WTC11 (cell line): Measurements from ENCODE around the gene SLC35E3. TPM values are rescaled to one million over a fixed set of nuclear protein-coding genes. Genes with fewer than 3 reads are reported as not detected.

Source experiments
- ATAC-seq: fragments of 200-7000 bp; cut with Tn5 transposase; 2 replicates; pipeline ENCODE4 v1.10.0; 2021; ENCODE audit warnings: mild to moderate bottlenecking, moderate library complexity
- CTCF ChIA-PET: fragments of 300-600 bp; sonication (Branson Sonifier 250); formaldehyde crosslinking; loops from one replicate; lab custom pipeline; 2021; ENCODE audit warnings: antibody characterized with exemption; lab: Charles Lee
- POLR2A ChIA-PET: fragments of 350-600 bp; sonication (Branson Sonifier 250); formaldehyde crosslinking; loops from one replicate; lab custom pipeline; 2021; ENCODE audit warnings: antibody characterized with exemption; lab: Charles Lee
- DNase-seq: peaks from one replicate; pipeline ENCODE4 v3.0.0; 2021; ENCODE audit warnings: low spot score
- H3K27ac Mint-ChIP-seq: 2 replicates; pipeline ENCODE4 v1.8.0; 2021; ENCODE audit warnings: mixed read lengths
- H3K27me3 Mint-ChIP-seq: 2 replicates; pipeline ENCODE4 v1.8.0; 2021; ENCODE audit warnings: low read depth, mild to moderate bottlenecking, moderate library complexity, mixed read lengths
- H3K36me3 Mint-ChIP-seq: 2 replicates; pipeline ENCODE4 v1.8.0; 2021; ENCODE audit warnings: mixed read lengths
- H3K4me1 Mint-ChIP-seq: 2 replicates; pipeline ENCODE4 v1.8.0; 2022; ENCODE audit warnings: mixed read lengths
- H3K4me3 Mint-ChIP-seq: 2 replicates; pipeline ENCODE4 v1.8.0; 2021; ENCODE audit warnings: mild to moderate bottlenecking, moderate library complexity, mixed read lengths
- H3K9me3 Mint-ChIP-seq: 2 replicates; pipeline ENCODE4 v1.8.0; 2021; ENCODE audit warnings: mixed read lengths
- FOXK1 ChIP-seq: sonication (generic); formaldehyde crosslinking; IDR thresholded peaks from 2 replicates; pipeline ENCODE4 v1.8.0; 2022; ENCODE audit warnings: mild to moderate bottlenecking, moderate library complexity, missing genetic modification reagents
- GTF2I ChIP-seq: fragments of 250-450 bp; sonication (Bioruptor Pico); conservative IDR thresholded peaks from 2 replicates; pipeline ENCODE4 v1.4.0; 2021; ENCODE audit warnings: mild to moderate bottlenecking
- JAZF1 ChIP-seq: fragments of 250-450 bp; sonication (Bioruptor Pico); IDR thresholded peaks from 2 replicates; pipeline ENCODE4 v1.9.0; 2021; ENCODE audit warnings: moderate library complexity, mild to moderate bottlenecking, inconsistent platforms
- NR1H2 ChIP-seq: sonication (generic); formaldehyde crosslinking; IDR thresholded peaks from 2 replicates; pipeline ENCODE4 v1.9.0; 2021; ENCODE audit warnings: mild to moderate bottlenecking, moderate library complexity, missing genetic modification reagents
- NR3C1 ChIP-seq: sonication (generic); formaldehyde crosslinking; conservative IDR thresholded peaks from 2 replicates; pipeline ENCODE4 v1.8.1; 2023; ENCODE audit warnings: low read depth, mild to moderate bottlenecking, missing genetic modification reagents
- PRRX2 ChIP-seq: fragments of 250-450 bp; sonication (Bioruptor Pico); IDR thresholded peaks from 2 replicates; pipeline ENCODE4 v1.8.0; 2021; ENCODE audit warnings: mild to moderate bottlenecking
- RELA ChIP-seq: sonication (generic); formaldehyde crosslinking; IDR thresholded peaks from 2 replicates; pipeline ENCODE4 v1.8.1; 2022; ENCODE audit warnings: missing genetic modification reagents, mild to moderate bottlenecking, borderline replicate concordance
- SMAD4 ChIP-seq: sonication (generic); formaldehyde crosslinking; IDR thresholded peaks from 2 replicates; pipeline ENCODE4 v1.8.0; 2022; ENCODE audit warnings: mild to moderate bottlenecking, missing genetic modification reagents
- SP1 ChIP-seq: sonication (generic); formaldehyde crosslinking; conservative IDR thresholded peaks from 2 replicates; pipeline ENCODE4 v1.8.1; 2022; ENCODE audit warnings: missing genetic modification reagents
- TP53 ChIP-seq: sonication (generic); formaldehyde crosslinking; IDR thresholded peaks from 2 replicates; pipeline ENCODE4 v1.8.1; 2023; ENCODE audit warnings: mild to moderate bottlenecking, missing genetic modification reagents
- ZBTB21 ChIP-seq: sonication (generic); formaldehyde crosslinking; IDR thresholded peaks from 2 replicates; pipeline ENCODE4 v1.8.1; 2023; ENCODE audit warnings: mild to moderate bottlenecking, missing genetic modification reagents, borderline replicate concordance
- ZNF121 ChIP-seq: sonication (generic); formaldehyde crosslinking; IDR thresholded peaks from 2 replicates; pipeline ENCODE4 v1.8.0; 2023; ENCODE audit warnings: missing genetic modification reagents
- ZNF138 ChIP-seq: sonication (generic); formaldehyde crosslinking; conservative IDR thresholded peaks from 2 replicates; pipeline ENCODE4 v1.8.1; 2022; ENCODE audit warnings: mild to moderate bottlenecking, moderate library complexity, missing genetic modification reagents
- total RNA-seq: library from RNA; stranded (reverse); gene quantifications from 3 replicates; pipeline ENCODE4 v1.2.3, GENCODE V29; 2021
- TF ChIP-seq, protein P1 (sequence below): sonication (generic); formaldehyde crosslinking; IDR thresholded peaks from 2 replicates; pipeline ENCODE4 v1.8.0; 2023; ENCODE audit warnings: mild to moderate bottlenecking, missing genetic modification reagents
- TF ChIP-seq, protein P2 (sequence below): sonication (generic); formaldehyde crosslinking; IDR thresholded peaks from 2 replicates; pipeline ENCODE4 v1.8.0; 2022; ENCODE audit warnings: mild to moderate bottlenecking, missing genetic modification reagents
- TF ChIP-seq, protein P3 (sequence below): sonication (generic); formaldehyde crosslinking; IDR thresholded peaks from 2 replicates; pipeline ENCODE4 v1.8.1; 2023; ENCODE audit warnings: mild to moderate bottlenecking, moderate library complexity, missing genetic modification reagents
- TF ChIP-seq, protein P4 (sequence below): fragments of 250-450 bp; sonication (Bioruptor Pico); IDR thresholded peaks from 2 replicates; pipeline ENCODE4 v1.9.0; 2021; ENCODE audit warnings: mild to moderate bottlenecking
- TF ChIP-seq, protein P5 (sequence below): fragments of 250-450 bp; sonication (Bioruptor Pico); IDR thresholded peaks from 2 replicates; pipeline ENCODE4 v1.9.0; 2021; ENCODE audit warnings: moderate library complexity, mild to moderate bottlenecking, inconsistent platforms, borderline replicate concordance
- TF ChIP-seq, protein P6 (sequence below): sonication (generic); formaldehyde crosslinking; IDR thresholded peaks from 2 replicates; pipeline ENCODE4 v1.8.1; 2022; ENCODE audit warnings: low read depth, missing genetic modification reagents, borderline replicate concordance
- TF ChIP-seq, protein P7 (sequence below): sonication (generic); formaldehyde crosslinking; IDR thresholded peaks from 2 replicates; pipeline ENCODE4 v1.8.0; 2022; ENCODE audit warnings: mild to moderate bottlenecking, missing genetic modification reagents
- TF ChIP-seq, protein P8 (sequence below): sonication (generic); formaldehyde crosslinking; IDR thresholded peaks from 2 replicates; pipeline ENCODE4 v1.8.1; 2022; ENCODE audit warnings: mild to moderate bottlenecking, missing genetic modification reagents, moderate library complexity, borderline replicate concordance
- TF ChIP-seq, protein P9 (sequence below): fragments of 200-600 bp; IDR thresholded peaks from 2 replicates; pipeline ENCODE4 v1.8.0; 2022; ENCODE audit warnings: antibody characterized with exemption

SLC35E3 gene
- total RNA-seq, 1 experiment from 2014 or later, result 11.3 TPM

DNA sequence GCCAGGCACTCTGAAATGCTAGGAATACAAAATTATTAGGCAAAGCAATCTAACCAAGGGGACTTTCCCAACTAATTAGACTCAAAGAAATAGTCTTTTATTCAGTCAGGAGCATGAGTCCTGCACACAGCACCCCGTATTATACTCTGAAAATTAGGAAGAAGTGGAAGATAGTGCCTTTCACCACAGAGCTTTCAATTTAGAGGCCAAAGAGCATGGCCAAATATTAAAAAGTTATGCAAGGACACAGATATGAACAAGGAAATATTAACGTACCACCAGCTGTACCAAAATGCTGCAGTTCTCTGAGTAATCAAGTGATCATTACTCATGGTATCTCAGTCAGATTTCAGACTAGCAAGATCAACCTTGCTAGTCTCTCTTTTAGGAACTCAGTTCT lies 39.4 kb downstream of the SLC35E3 start:
- no peak for TF ChIP-seq SMAD4 (CRISPR knock-in tag)
- TF ChIP-seq, protein P1, sequence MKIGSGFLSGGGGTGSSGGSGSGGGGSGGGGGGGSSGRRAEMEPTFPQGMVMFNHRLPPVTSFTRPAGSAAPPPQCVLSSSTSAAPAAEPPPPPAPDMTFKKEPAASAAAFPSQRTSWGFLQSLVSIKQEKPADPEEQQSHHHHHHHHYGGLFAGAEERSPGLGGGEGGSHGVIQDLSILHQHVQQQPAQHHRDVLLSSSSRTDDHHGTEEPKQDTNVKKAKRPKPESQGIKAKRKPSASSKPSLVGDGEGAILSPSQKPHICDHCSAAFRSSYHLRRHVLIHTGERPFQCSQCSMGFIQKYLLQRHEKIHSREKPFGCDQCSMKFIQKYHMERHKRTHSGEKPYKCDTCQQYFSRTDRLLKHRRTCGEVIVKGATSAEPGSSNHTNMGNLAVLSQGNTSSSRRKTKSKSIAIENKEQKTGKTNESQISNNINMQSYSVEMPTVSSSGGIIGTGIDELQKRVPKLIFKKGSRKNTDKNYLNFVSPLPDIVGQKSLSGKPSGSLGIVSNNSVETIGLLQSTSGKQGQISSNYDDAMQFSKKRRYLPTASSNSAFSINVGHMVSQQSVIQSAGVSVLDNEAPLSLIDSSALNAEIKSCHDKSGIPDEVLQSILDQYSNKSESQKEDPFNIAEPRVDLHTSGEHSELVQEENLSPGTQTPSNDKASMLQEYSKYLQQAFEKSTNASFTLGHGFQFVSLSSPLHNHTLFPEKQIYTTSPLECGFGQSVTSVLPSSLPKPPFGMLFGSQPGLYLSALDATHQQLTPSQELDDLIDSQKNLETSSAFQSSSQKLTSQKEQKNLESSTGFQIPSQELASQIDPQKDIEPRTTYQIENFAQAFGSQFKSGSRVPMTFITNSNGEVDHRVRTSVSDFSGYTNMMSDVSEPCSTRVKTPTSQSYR (CRISPR knock-in tag), result no peak
- no peak for TF ChIP-seq TP53 (CRISPR knock-in tag)
- no peak for TF ChIP-seq PRRX2 (CRISPR knock-in tag)
- TF ChIP-seq, protein P2, sequence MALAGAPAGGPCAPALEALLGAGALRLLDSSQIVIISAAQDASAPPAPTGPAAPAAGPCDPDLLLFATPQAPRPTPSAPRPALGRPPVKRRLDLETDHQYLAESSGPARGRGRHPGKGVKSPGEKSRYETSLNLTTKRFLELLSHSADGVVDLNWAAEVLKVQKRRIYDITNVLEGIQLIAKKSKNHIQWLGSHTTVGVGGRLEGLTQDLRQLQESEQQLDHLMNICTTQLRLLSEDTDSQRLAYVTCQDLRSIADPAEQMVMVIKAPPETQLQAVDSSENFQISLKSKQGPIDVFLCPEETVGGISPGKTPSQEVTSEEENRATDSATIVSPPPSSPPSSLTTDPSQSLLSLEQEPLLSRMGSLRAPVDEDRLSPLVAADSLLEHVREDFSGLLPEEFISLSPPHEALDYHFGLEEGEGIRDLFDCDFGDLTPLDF (CRISPR knock-in tag), result no peak
- TF ChIP-seq ZNF138 (CRISPR knock-in tag), result no peak
- TF ChIP-seq, protein P3, sequence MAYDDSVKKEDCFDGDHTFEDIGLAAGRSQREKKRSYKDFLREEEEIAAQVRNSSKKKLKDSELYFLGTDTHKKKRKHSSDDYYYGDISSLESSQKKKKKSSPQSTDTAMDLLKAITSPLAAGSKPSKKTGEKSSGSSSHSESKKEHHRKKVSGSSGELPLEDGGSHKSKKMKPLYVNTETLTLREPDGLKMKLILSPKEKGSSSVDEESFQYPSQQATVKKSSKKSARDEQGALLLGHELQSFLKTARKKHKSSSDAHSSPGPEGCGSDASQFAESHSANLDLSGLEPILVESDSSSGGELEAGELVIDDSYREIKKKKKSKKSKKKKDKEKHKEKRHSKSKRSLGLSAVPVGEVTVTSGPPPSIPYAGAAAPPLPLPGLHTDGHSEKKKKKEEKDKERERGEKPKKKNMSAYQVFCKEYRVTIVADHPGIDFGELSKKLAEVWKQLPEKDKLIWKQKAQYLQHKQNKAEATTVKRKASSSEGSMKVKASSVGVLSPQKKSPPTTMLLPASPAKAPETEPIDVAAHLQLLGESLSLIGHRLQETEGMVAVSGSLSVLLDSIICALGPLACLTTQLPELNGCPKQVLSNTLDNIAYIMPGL (CRISPR knock-in tag), result no peak
- no peak for TF ChIP-seq ZNF121 (CRISPR knock-in tag)
- TF ChIP-seq ZBTB21 (CRISPR knock-in tag), result no peak
- TF ChIP-seq FOXK1 (CRISPR knock-in tag), result no peak
- TF ChIP-seq, protein P4, sequence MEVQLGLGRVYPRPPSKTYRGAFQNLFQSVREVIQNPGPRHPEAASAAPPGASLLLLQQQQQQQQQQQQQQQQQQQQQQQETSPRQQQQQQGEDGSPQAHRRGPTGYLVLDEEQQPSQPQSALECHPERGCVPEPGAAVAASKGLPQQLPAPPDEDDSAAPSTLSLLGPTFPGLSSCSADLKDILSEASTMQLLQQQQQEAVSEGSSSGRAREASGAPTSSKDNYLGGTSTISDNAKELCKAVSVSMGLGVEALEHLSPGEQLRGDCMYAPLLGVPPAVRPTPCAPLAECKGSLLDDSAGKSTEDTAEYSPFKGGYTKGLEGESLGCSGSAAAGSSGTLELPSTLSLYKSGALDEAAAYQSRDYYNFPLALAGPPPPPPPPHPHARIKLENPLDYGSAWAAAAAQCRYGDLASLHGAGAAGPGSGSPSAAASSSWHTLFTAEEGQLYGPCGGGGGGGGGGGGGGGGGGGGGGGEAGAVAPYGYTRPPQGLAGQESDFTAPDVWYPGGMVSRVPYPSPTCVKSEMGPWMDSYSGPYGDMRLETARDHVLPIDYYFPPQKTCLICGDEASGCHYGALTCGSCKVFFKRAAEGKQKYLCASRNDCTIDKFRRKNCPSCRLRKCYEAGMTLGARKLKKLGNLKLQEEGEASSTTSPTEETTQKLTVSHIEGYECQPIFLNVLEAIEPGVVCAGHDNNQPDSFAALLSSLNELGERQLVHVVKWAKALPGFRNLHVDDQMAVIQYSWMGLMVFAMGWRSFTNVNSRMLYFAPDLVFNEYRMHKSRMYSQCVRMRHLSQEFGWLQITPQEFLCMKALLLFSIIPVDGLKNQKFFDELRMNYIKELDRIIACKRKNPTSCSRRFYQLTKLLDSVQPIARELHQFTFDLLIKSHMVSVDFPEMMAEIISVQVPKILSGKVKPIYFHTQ, result no peak
- TF ChIP-seq NR1H2 (CRISPR knock-in tag), result no peak
- TF ChIP-seq, protein P5, sequence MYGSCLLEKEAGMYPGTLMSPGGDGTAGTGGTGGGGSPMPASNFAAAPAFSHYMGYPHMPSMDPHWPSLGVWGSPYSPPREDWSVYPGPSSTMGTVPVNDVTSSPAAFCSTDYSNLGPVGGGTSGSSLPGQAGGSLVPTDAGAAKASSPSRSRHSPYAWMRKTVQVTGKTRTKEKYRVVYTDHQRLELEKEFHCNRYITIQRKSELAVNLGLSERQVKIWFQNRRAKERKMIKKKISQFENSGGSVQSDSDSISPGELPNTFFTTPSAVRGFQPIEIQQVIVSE, result no peak
- no peak for TF ChIP-seq SP1
- H3K9me3 Mint-ChIP-seq, result no peaks in the 10 kb centered on the region
- peaks cover 10% of the 10 kb centered on the region for H3K4me1 Mint-ChIP-seq
- ATAC-seq (no peak), DNase-seq (no peak)
- POLR2A ChIA-PET, result no interaction called here
- H3K27me3 Mint-ChIP-seq, result no peaks in the 10 kb centered on the region
- no peaks in the 10 kb centered on the region for H3K36me3 Mint-ChIP-seq
- no peak overlapping the region for H3K4me3 Mint-ChIP-seq
- CTCF ChIA-PET, result interaction anchor here (2.5 kb wide), 1 partner anchor 45 kb away, joined by 7 read pairs; no protein-coding TSS in a partner anchor
- H3K27ac Mint-ChIP-seq, result no peak overlapping the region

DNA sequence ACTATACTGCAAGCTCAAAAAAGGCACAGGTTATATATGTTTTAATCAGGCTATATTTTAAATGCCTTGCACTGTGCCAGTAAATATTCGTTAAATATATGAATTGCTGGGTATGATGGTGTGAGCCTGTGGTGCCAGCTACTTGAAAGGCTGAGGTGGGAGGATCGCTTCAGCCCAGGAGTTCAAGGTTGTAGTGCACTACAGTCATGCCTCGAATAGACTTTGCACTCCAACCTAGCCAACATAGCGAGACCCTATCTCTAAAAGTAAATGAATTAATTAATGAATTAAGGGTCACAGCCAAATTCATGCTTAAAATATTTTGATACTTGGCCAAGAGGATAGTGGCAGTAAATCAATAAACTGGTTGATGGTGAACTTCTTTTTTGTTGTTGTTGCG lies 39.8 kb downstream of the SLC35E3 start:
- ATAC-seq, result no peak
- Mint-ChIP-seq H3K4me3 (no peak overlapping the region), H3K36me3 (no peaks in the 10 kb centered on the region), H3K9me3 (no peaks in the 10 kb centered on the region), H3K27me3 (no peaks in the 10 kb centered on the region), H3K27ac (no peak overlapping the region), H3K4me1 (peaks cover 10% of the 10 kb centered on the region)
- ChIA-PET CTCF (interaction anchor here (2.5 kb wide), 1 partner anchor 44 kb away, joined by 7 read pairs; no protein-coding TSS in a partner anchor), POLR2A (no interaction called here)
- TF ChIP-seq, protein P6, sequence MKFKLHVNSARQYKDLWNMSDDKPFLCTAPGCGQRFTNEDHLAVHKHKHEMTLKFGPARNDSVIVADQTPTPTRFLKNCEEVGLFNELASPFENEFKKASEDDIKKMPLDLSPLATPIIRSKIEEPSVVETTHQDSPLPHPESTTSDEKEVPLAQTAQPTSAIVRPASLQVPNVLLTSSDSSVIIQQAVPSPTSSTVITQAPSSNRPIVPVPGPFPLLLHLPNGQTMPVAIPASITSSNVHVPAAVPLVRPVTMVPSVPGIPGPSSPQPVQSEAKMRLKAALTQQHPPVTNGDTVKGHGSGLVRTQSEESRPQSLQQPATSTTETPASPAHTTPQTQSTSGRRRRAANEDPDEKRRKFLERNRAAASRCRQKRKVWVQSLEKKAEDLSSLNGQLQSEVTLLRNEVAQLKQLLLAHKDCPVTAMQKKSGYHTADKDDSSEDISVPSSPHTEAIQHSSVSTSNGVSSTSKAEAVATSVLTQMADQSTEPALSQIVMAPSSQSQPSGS (CRISPR knock-in tag), result no peak
- TF ChIP-seq, protein P7, sequence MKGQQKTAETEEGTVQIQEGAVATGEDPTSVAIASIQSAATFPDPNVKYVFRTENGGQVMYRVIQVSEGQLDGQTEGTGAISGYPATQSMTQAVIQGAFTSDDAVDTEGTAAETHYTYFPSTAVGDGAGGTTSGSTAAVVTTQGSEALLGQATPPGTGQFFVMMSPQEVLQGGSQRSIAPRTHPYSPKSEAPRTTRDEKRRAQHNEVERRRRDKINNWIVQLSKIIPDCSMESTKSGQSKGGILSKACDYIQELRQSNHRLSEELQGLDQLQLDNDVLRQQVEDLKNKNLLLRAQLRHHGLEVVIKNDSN, result no peak
- TF ChIP-seq, protein P8, sequence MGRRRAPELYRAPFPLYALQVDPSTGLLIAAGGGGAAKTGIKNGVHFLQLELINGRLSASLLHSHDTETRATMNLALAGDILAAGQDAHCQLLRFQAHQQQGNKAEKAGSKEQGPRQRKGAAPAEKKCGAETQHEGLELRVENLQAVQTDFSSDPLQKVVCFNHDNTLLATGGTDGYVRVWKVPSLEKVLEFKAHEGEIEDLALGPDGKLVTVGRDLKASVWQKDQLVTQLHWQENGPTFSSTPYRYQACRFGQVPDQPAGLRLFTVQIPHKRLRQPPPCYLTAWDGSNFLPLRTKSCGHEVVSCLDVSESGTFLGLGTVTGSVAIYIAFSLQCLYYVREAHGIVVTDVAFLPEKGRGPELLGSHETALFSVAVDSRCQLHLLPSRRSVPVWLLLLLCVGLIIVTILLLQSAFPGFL (CRISPR knock-in tag), result no peak
- TF ChIP-seq JAZF1 (CRISPR knock-in tag) (no peak), GTF2I (CRISPR knock-in tag) (no peak), RELA (CRISPR knock-in tag) (no peak), NR1H2 (CRISPR knock-in tag) (no peak), NR3C1 (no peak)
- TF ChIP-seq, protein P9, sequence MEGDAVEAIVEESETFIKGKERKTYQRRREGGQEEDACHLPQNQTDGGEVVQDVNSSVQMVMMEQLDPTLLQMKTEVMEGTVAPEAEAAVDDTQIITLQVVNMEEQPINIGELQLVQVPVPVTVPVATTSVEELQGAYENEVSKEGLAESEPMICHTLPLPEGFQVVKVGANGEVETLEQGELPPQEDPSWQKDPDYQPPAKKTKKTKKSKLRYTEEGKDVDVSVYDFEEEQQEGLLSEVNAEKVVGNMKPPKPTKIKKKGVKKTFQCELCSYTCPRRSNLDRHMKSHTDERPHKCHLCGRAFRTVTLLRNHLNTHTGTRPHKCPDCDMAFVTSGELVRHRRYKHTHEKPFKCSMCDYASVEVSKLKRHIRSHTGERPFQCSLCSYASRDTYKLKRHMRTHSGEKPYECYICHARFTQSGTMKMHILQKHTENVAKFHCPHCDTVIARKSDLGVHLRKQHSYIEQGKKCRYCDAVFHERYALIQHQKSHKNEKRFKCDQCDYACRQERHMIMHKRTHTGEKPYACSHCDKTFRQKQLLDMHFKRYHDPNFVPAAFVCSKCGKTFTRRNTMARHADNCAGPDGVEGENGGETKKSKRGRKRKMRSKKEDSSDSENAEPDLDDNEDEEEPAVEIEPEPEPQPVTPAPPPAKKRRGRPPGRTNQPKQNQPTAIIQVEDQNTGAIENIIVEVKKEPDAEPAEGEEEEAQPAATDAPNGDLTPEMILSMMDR, result no peak
- DNase-seq, result no peak
